Nephron (organoid): ENCODE data around the gene KATNAL2.

Experiments
- H3K27ac Mint-ChIP-seq, 3 experiments: 2 replicates each; pipeline ENCODE4 v1.8.0; 2020; ENCODE audit warnings: mixed read lengths in 3 of 3, mild to moderate bottlenecking in 2 of 3, moderate library complexity in 1 of 3
- H3K27me3 Mint-ChIP-seq: 2 replicates; pipeline ENCODE4 v1.8.0; 2021; ENCODE audit warnings: low read depth, mild to moderate bottlenecking, moderate library complexity, mixed read lengths
- H3K36me3 Mint-ChIP-seq: 2 replicates; pipeline ENCODE4 v1.8.0; 2020; ENCODE audit warnings: low read depth, mixed read lengths
- H3K4me1 Mint-ChIP-seq: 2 replicates; pipeline ENCODE4 v1.8.0; 2020; ENCODE audit warnings: mixed read lengths
- H3K4me3 Mint-ChIP-seq, 3 experiments: 2 replicates each; pipeline ENCODE4 v1.8.0; 2020; ENCODE audit warnings: mild to moderate bottlenecking in 3 of 3, mixed read lengths in 3 of 3, moderate library complexity in 2 of 3
- H3K9me3 Mint-ChIP-seq: 2 replicates; pipeline ENCODE4 v1.8.0; 2020; ENCODE audit warnings: mixed read lengths
- TF ChIP-seq, protein P1 (sequence below), 3 experiments: fragments of 200-600 bp; sonication (generic); IDR thresholded peaks; one replicate each; pipeline ENCODE4 v1.5.0; 2021; ENCODE audit warnings: antibody characterized with exemption in 3 of 3; ENCODE audit not compliant: unreplicated experiment in 3 of 3

Gene KATNAL2

DNA sequence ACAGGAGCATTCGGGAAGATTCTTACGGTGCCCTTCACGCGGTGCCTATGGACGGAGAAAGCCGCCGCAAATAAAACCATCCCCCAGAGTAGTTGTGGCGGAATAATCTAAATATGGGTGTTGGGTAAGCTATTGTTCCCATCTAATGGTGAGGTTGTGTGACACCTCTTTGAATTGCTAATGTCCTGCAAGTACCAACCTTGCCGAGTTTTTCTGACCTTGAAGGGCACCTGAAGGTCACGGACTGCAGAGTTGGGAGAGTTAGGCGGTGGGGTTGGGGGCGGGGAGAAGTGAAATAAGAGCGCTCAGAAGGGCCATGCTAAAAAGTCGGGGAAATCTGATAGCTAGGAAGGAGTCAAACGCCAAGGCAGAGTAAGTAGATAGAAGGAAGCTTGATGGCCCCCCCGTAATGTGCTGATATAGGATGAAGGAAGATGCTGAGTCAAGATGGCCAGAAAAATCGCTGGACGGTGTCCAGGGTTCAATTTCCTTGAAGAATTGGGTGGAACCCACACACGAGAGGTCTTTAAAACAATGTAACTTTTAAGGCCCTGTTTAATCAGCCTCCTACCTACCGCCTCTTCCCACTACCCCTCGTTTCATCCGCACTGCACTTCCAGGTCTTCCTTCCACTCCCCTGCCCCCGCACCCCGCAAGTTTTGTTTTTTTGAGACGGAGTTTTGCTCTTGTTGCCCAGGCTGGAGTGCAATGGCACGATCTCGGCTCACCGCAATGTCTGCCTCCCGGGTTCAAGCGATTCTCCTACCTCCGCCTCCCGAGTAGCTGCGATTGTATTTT is 600 bp downstream of the KATNAL2 start:
- no peaks in the 10 kb centered on the region for H3K9me3 Mint-ChIP-seq
- H3K4me1 Mint-ChIP-seq, result peaks cover 51% of the 10 kb centered on the region
- H3K36me3 Mint-ChIP-seq, result no peaks in the 10 kb centered on the region
- H3K4me3 Mint-ChIP-seq, result peak overlapping the region; percentile 85 to 95 (median 89)
- H3K27ac Mint-ChIP-seq, result peak overlapping the region; percentile 83 to 95 (median 93)
- H3K27me3 Mint-ChIP-seq, result no peaks in the 10 kb centered on the region
- TF ChIP-seq, protein P1, sequence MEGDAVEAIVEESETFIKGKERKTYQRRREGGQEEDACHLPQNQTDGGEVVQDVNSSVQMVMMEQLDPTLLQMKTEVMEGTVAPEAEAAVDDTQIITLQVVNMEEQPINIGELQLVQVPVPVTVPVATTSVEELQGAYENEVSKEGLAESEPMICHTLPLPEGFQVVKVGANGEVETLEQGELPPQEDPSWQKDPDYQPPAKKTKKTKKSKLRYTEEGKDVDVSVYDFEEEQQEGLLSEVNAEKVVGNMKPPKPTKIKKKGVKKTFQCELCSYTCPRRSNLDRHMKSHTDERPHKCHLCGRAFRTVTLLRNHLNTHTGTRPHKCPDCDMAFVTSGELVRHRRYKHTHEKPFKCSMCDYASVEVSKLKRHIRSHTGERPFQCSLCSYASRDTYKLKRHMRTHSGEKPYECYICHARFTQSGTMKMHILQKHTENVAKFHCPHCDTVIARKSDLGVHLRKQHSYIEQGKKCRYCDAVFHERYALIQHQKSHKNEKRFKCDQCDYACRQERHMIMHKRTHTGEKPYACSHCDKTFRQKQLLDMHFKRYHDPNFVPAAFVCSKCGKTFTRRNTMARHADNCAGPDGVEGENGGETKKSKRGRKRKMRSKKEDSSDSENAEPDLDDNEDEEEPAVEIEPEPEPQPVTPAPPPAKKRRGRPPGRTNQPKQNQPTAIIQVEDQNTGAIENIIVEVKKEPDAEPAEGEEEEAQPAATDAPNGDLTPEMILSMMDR (IDR thresholded peaks at IDR 0.05; ENCODE audit: unreplicated experiment in 3 of 3), result no peak

GRCh38 chr18:46920067-46920466 is 2.7 kb downstream of the KATNAL2 start:
- TF ChIP-seq, protein P1 (IDR thresholded peaks at IDR 0.05; ENCODE audit: unreplicated experiment in 3 of 3), result no peak
- H3K4me1 Mint-ChIP-seq, result peaks cover 33% of the 10 kb centered on the region
- peaks cover 11% of the 10 kb centered on the region for H3K9me3 Mint-ChIP-seq
- H3K36me3 Mint-ChIP-seq, result no peaks in the 10 kb centered on the region
- peak overlapping the region; percentile 33 to 60 (median 46) for H3K4me3 Mint-ChIP-seq
- no peak overlapping the region for H3K27ac Mint-ChIP-seq
- H3K27me3 Mint-ChIP-seq, result no peaks in the 10 kb centered on the region

DNA sequence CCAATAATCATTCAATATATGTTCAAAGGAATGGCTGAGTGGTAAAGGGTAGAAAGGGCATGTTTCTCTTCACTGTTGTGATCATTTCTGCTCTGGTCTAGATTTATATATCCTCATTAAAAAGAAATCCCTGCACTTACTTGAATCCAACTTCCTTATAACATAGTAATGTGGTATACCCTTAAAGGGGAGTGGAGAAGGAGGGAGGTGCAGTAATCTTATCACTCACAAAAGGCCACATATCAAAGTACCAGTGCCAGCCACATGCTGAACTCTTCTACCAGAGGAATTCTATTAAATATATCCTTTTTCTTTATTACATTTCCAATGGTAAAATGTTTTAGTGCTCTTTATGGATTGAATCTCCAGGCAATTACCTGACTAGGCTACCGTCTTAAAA is 3.3 kb downstream of the KATNAL2 start:
- Mint-ChIP-seq H3K36me3 (no peaks in the 10 kb centered on the region), H3K4me1 (peaks cover 27% of the 10 kb centered on the region), H3K27me3 (no peaks in the 10 kb centered on the region), H3K9me3 (peaks cover 11% of the 10 kb centered on the region), H3K27ac (no peak overlapping the region), H3K4me3 (peak overlapping the region in 2 of 3 experiments; percentile 11 to 60)
- TF ChIP-seq, protein P1 (IDR thresholded peaks at IDR 0.05; ENCODE audit: unreplicated experiment in 3 of 3), result no peak

DNA sequence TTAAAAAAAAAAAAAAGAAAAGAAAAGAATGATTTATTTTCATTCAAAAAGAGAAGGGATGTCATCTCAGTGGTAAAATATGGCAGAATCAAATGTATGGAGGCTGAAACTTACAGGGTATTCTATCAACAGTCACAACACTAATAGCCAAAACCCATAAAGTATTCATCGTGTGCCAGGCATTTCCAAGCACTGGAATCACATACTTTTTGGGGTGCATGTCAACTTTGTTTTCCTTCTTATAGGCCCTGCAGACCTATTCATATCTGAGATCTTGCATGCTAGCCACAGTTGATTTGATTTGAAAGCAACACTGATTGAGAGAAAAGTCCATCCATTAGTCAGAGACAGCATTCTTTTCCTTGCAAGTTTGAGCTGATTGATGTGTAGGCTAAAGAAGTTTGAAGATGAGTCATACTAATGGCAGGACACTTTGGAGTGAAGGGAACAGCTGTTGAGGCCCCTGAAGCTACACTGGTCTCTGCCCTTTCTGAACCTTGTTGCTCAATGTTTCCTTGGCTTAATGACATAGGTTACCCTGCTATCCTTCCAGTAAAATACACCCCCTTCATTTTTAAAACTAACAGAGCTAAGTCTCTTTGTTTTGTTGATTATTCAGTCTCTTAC is 22.0 kb downstream of the KATNAL2 start:
- Mint-ChIP-seq H3K4me3 (no peak overlapping the region), H3K36me3 (no peaks in the 10 kb centered on the region), H3K9me3 (no peaks in the 10 kb centered on the region), H3K27me3 (no peaks in the 10 kb centered on the region), H3K27ac (peak overlapping the region; percentile 26 to 48 (median 40)), H3K4me1 (peaks cover 29% of the 10 kb centered on the region)
- TF ChIP-seq, protein P1 (IDR thresholded peaks at IDR 0.05; ENCODE audit: unreplicated experiment in 3 of 3), result no peak

GRCh38 chr18:46939998-46940571 is 22.7 kb downstream of the KATNAL2 start:
- Mint-ChIP-seq H3K9me3 (no peaks in the 10 kb centered on the region), H3K27me3 (no peaks in the 10 kb centered on the region), H3K27ac (peak overlapping the region; percentile 26 to 48 (median 40)), H3K4me1 (peaks cover 29% of the 10 kb centered on the region), H3K36me3 (no peaks in the 10 kb centered on the region), H3K4me3 (no peak overlapping the region)
- TF ChIP-seq, protein P1 (IDR thresholded peaks at IDR 0.05; ENCODE audit: unreplicated experiment in 3 of 3), result no peak
